SK-N-SH treated with all-trans-retinoic acid at 6 μM for 48 hours (cell line): ENCODE results near the gene MAN1A2.

Source experiments
- GLIS3 ChIP-seq: fragments of 250-450 bp; sonication (Bioruptor Pico); IDR thresholded peaks from 2 replicates; pipeline ENCODE4 v1.5.0; 2020; ENCODE audit warnings: mild to moderate bottlenecking, moderate library complexity
- ZFP30 ChIP-seq: fragments of 450-650 bp; formaldehyde crosslinking; IDR thresholded peaks from 2 replicates; pipeline ENCODE4 v1.5.0; 2022; ENCODE audit warnings: mild to moderate bottlenecking, moderate library complexity
- ZNF70 ChIP-seq: fragments of 450-650 bp; formaldehyde crosslinking; IDR thresholded peaks from 2 replicates; pipeline ENCODE4 v1.5.0; 2020; ENCODE audit warnings: mild to moderate bottlenecking, moderate library complexity
- TF ChIP-seq, protein P1 (sequence below): fragments of 250-450 bp; sonication (Bioruptor Pico); IDR thresholded peaks from 2 replicates; pipeline ENCODE4 v1.8.0; 2020; ENCODE audit warnings: mild to moderate bottlenecking, moderate library complexity, borderline replicate concordance
- TF ChIP-seq, protein P2 (sequence below): fragments of 250-450 bp; sonication (Bioruptor Pico); IDR thresholded peaks from 2 replicates; pipeline ENCODE4 v1.5.1; 2020; ENCODE audit warnings: low read depth, mild to moderate bottlenecking, moderate library complexity
- TF ChIP-seq, protein P3 (sequence below): fragments of 250-450 bp; sonication (Bioruptor Pico); IDR thresholded peaks from 2 replicates; pipeline ENCODE4 v1.8.0; 2021; ENCODE audit warnings: low read depth, mild to moderate bottlenecking, moderate library complexity, borderline replicate concordance

DNA sequence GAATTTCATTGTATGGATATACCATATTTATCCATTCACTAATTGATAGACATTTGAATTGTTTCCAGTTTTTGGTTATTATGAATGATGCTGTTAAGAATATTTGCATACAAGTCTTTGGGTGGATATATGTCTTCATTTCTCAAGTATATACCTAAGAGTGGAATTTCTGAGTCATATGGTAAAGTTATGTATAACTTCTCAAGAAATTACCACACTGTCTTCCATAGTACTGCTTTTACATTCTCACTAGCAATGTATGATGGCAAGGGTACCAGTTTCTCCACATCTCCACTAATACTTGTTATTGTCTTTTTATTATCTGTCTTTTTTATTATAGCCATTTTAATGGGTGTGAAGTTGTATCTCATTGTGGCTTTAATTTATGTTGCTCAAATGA, 164.0 kb downstream of the MAN1A2 start:
- TF ChIP-seq ZNF70 (no peak), GLIS3 (CRISPR knock-in tag) (no peak), ZFP30 (CRISPR knock-in tag) (no peak)
- TF ChIP-seq, protein P1, sequence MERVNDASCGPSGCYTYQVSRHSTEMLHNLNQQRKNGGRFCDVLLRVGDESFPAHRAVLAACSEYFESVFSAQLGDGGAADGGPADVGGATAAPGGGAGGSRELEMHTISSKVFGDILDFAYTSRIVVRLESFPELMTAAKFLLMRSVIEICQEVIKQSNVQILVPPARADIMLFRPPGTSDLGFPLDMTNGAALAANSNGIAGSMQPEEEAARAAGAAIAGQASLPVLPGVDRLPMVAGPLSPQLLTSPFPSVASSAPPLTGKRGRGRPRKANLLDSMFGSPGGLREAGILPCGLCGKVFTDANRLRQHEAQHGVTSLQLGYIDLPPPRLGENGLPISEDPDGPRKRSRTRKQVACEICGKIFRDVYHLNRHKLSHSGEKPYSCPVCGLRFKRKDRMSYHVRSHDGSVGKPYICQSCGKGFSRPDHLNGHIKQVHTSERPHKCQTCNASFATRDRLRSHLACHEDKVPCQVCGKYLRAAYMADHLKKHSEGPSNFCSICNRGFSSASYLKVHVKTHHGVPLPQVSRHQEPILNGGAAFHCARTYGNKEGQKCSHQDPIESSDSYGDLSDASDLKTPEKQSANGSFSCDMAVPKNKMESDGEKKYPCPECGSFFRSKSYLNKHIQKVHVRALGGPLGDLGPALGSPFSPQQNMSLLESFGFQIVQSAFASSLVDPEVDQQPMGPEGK (CRISPR knock-in tag), result no peak
- TF ChIP-seq, protein P2, sequence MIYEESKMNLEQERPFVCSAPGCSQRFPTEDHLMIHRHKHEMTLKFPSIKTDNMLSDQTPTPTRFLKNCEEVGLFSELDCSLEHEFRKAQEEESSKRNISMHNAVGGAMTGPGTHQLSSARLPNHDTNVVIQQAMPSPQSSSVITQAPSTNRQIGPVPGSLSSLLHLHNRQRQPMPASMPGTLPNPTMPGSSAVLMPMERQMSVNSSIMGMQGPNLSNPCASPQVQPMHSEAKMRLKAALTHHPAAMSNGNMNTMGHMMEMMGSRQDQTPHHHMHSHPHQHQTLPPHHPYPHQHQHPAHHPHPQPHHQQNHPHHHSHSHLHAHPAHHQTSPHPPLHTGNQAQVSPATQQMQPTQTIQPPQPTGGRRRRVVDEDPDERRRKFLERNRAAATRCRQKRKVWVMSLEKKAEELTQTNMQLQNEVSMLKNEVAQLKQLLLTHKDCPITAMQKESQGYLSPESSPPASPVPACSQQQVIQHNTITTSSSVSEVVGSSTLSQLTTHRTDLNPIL, result no peak
- TF ChIP-seq, protein P3, sequence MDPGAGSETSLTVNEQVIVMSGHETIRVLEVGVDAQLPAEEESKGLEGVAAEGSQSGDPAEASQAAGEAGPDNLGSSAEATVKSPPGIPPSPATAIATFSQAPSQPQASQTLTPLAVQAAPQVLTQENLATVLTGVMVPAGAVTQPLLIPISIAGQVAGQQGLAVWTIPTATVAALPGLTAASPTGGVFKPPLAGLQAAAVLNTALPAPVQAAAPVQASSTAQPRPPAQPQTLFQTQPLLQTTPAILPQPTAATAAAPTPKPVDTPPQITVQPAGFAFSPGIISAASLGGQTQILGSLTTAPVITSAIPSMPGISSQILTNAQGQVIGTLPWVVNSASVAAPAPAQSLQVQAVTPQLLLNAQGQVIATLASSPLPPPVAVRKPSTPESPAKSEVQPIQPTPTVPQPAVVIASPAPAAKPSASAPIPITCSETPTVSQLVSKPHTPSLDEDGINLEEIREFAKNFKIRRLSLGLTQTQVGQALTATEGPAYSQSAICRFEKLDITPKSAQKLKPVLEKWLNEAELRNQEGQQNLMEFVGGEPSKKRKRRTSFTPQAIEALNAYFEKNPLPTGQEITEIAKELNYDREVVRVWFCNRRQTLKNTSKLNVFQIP (CRISPR knock-in tag), result no peak
